ENCODE results near the gene MCF2L. TPM values are rescaled to one million over a fixed set of nuclear protein-coding genes. Genes with fewer than 3 reads are reported as not detected.
A peak's percentile ranks its signal among the peaks of the same experiment; 100 is the strongest.

The MCF2L gene
- total RNA-seq, 1 donor from 2014 or later: 69.7 TPM

DNA sequence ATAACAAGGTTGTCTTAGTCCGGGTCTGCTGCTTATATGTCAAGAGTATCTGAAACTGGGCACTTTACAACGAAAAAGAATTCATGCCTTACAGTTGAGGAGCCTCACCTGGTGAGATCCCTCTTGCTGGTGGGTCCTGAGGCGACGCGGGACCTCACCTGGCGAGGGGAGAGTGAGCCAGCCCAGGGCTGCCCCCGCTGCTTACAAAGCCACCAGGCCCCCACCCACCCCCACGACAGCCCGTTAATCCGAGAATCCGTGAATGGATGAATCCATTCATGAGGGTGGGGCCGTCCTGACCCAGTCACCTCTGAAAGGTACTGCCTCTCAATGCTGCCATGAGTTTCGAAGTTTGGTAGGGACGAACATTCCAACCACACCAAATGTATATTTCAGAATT lies 82.6 kb downstream of the MCF2L start:
- intact Hi-C loops (cut with DNase I): no loop called here
- DNase-seq (no peak), ATAC-seq (no peak)
- H3K36me3 ChIP-seq: peaks cover 4% of the 10 kb centered on the region
- no peak overlapping the region for H3K27ac ChIP-seq
- no peak overlapping the region for H3K4me3 ChIP-seq
- H3K27me3 ChIP-seq: no peaks in the 10 kb centered on the region
- no peaks in the 10 kb centered on the region for H3K9me3 ChIP-seq
- TF ChIP-seq, protein P1, sequence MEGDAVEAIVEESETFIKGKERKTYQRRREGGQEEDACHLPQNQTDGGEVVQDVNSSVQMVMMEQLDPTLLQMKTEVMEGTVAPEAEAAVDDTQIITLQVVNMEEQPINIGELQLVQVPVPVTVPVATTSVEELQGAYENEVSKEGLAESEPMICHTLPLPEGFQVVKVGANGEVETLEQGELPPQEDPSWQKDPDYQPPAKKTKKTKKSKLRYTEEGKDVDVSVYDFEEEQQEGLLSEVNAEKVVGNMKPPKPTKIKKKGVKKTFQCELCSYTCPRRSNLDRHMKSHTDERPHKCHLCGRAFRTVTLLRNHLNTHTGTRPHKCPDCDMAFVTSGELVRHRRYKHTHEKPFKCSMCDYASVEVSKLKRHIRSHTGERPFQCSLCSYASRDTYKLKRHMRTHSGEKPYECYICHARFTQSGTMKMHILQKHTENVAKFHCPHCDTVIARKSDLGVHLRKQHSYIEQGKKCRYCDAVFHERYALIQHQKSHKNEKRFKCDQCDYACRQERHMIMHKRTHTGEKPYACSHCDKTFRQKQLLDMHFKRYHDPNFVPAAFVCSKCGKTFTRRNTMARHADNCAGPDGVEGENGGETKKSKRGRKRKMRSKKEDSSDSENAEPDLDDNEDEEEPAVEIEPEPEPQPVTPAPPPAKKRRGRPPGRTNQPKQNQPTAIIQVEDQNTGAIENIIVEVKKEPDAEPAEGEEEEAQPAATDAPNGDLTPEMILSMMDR (IDR thresholded peaks at IDR 0.05): no peak
- no peaks in the 10 kb centered on the region for H3K4me1 ChIP-seq

DNA sequence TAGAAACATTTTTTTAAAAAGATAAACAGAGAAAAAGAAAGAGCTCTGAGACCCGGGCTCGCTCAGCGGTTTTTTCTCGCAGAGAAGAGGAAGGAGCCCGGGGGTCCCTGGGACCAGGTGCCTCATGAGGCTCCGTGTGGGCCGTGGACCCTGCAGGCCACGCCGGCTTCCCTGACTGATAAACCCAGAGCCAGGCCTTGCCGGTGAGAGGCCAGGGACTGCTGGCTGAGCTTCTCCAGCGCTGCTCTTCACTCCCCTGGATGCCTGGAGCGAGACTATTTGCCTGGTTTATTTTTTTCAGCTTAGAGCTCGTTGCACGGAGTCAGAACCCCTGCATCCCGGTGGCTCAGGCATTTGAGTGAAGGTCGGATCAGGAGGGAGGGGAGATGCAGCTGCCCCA lies 83.2 kb downstream of the MCF2L start:
- no peaks in the 10 kb centered on the region for H3K27me3 ChIP-seq
- no peaks in the 10 kb centered on the region for H3K36me3 ChIP-seq
- H3K9me3 ChIP-seq: no peaks in the 10 kb centered on the region
- no peak overlapping the region for H3K27ac ChIP-seq
- H3K4me1 ChIP-seq: no peaks in the 10 kb centered on the region
- TF ChIP-seq, protein P1 (IDR thresholded peaks at IDR 0.05): no peak
- intact Hi-C loops (cut with DNase I): no loop called here
- H3K4me3 ChIP-seq: no peak overlapping the region
- DNase-seq (no peak), ATAC-seq (no peak)

DNA sequence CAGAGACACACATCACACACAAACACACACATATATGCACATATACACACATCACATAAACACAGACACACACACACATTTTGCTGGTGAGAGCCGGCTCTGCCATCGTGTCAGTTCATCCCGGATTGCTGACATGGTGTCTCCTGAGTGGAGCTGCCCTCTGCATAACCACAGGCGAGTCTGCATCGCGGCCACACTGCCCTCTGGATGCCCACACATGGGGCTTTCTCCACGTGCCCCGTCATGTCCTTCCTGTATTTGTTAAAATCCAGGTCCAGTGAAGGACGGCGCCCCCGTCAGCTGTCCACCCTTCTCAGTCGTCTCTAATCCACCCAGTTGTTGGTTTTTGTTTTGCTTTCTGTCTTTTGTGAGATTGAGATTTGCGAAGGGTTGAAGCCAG lies 84.0 kb downstream of the MCF2L start:
- no peaks in the 10 kb centered on the region for H3K4me1 ChIP-seq
- TF ChIP-seq, protein P1 (IDR thresholded peaks at IDR 0.05): no peak
- DNase-seq: no peak
- H3K36me3 ChIP-seq: no peaks in the 10 kb centered on the region
- no peaks in the 10 kb centered on the region for H3K27me3 ChIP-seq
- ATAC-seq: no peak
- no peak overlapping the region for H3K27ac ChIP-seq
- H3K9me3 ChIP-seq: no peaks in the 10 kb centered on the region
- H3K4me3 ChIP-seq: no peak overlapping the region
- intact Hi-C loops (cut with DNase I): no loop called here

DNA sequence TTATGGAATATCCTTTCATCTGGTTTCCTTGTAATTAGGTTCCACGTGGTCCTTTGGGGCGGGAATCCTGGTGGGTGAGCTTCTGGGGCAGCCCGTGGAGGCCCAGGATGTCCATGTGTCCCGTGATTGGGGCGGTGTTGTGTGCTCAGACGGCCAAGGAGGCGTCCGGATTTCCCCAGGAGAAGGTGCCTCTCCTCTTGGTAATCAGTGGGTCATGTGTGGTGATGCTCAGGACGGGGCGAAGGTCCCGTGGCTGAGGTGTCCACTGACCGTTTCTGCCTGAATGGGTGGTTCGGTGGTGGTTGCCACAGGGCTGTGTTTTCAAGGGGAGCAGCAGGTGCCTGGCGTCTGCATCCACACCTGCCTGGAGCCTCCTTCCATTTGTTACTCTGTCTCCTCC lies 84.4 kb downstream of the MCF2L start:
- TF ChIP-seq, protein P1 (IDR thresholded peaks at IDR 0.05): no peak
- Histone ChIP-seq H3K27ac (no peak overlapping the region), H3K4me3 (no peak overlapping the region), H3K4me1 (no peaks in the 10 kb centered on the region), H3K36me3 (no peaks in the 10 kb centered on the region), H3K27me3 (no peaks in the 10 kb centered on the region), H3K9me3 (no peaks in the 10 kb centered on the region)
- ATAC-seq (no peak), DNase-seq (peak; percentile 39)
- intact Hi-C loops (cut with DNase I): no loop called here

DNA sequence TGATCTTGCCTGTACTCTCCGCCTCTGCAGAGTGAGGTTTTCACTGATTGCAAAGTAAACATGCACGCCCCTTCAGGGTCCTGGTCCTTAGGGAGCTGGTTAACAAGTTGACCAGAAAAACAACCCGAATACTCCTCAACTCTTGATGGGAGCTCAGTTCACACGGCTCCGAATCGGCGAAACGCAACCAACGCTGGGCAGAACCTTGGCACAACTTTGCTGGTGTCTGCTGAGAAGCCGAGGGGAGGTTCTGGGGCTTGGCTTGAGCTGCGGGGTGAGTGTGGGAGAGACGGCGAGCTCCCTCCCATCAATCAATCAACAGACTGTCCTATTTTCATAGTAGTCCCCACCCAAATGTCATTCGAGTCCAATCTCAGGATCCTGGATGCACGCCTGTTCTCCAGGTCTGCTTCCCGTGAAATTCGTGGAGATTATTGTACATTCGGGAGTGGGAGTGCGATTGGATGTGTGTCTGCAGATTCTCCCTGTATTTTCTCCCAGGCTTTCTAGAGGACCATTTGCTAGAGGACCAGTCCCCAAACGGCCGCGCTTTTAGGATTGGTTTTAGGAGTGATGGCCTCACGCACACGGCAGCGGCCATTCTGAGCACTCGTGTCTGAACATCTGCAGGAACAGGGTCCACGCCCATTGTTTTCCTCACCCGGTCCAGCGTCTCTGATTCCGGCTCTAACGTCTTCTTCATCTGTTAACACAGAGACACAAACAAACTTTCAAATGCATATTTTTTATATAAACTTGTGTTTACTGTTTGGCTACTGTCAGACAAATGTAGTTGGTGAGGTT lies 85.0 kb downstream of the MCF2L start:
- TF ChIP-seq, protein P1 (IDR thresholded peaks at IDR 0.05): no peak
- DNase-seq (peak; percentile 51), ATAC-seq (no peak)
- H3K27ac ChIP-seq: no peak overlapping the region
- no peaks in the 10 kb centered on the region for H3K9me3 ChIP-seq
- no peaks in the 10 kb centered on the region for H3K4me1 ChIP-seq
- intact Hi-C loops (cut with DNase I): no loop called here
- no peaks in the 10 kb centered on the region for H3K27me3 ChIP-seq
- no peaks in the 10 kb centered on the region for H3K36me3 ChIP-seq
- H3K4me3 ChIP-seq: no peak overlapping the region
